K562 (cell line): ENCODE data around the gene LRRC4B. TPM values are rescaled to one million over a fixed set of nuclear protein-coding genes. Genes with fewer than 3 reads are reported as not detected.

Experiments
- BRD9 ChIP-seq: fragments of 450-650 bp; IDR thresholded peaks from 2 replicates; pipeline ENCODE4 v1.6.1; 2018; ENCODE audit warnings: low read depth; ENCODE audit not compliant: partially characterized antibody
- CBFB ChIP-seq: sonication (generic); formaldehyde crosslinking; IDR thresholded peaks from 2 replicates; pipeline ENCODE4 v1.4.0; 2020; ENCODE audit warnings: mild to moderate bottlenecking, missing genetic modification reagents
- CREBBP ChIP-seq: IDR thresholded peaks from one replicate; pipeline ENCODE4 v1.6.1; 2012; ENCODE audit warnings: low read depth, mild to moderate bottlenecking, control low read depth, inconsistent platforms, low read length
- ETV5 ChIP-seq: sonication (generic); formaldehyde crosslinking; IDR thresholded peaks from 2 replicates; pipeline ENCODE4 v1.4.0; 2020; ENCODE audit warnings: low read depth, mild to moderate bottlenecking, missing genetic modification reagents
- FOXJ3 ChIP-seq: sonication (generic); formaldehyde crosslinking; IDR thresholded peaks from 2 replicates; pipeline ENCODE4 v1.4.0; 2020; ENCODE audit warnings: mild to moderate bottlenecking, missing genetic modification reagents
- FOXK2 ChIP-seq, 2 experiments: fragments of 450-650 bp; IDR thresholded peaks in 1 of 2; conservative IDR thresholded peaks in 1 of 2; 2 replicates each; pipeline ENCODE4 v1.6.1; 2016; ENCODE audit warnings: low read depth in 2 of 2, mild to moderate bottlenecking in 1 of 2
- HDAC8 ChIP-seq: fragments of 450-650 bp; IDR thresholded peaks from 2 replicates; pipeline ENCODE4 v1.6.1; 2016; ENCODE audit warnings: mild to moderate bottlenecking, missing genetic modification characterization, moderate library complexity, missing compliant biosample characterization
- HIVEP1 ChIP-seq: fragments of 250-450 bp; sonication (Bioruptor Pico); IDR thresholded peaks from 2 replicates; pipeline ENCODE4 v1.4.0; 2020; ENCODE audit warnings: mild to moderate bottlenecking
- MED1 ChIP-seq: sonication (generic); formaldehyde crosslinking; IDR thresholded peaks from 2 replicates; pipeline ENCODE4 v1.8.1; 2023; ENCODE audit warnings: missing genetic modification reagents, borderline replicate concordance
- MEIS2 ChIP-seq: fragments of 450-650 bp; IDR thresholded peaks from 2 replicates; pipeline ENCODE4 v1.6.1; 2014; ENCODE audit warnings: mild to moderate bottlenecking; ENCODE audit not compliant: partially characterized antibody
- MYBL2 ChIP-seq, 2 experiments: fragments of 450-650 bp in 1 of 2; sonication (generic) in 1 of 2; formaldehyde crosslinking in 1 of 2; IDR thresholded peaks; 2 replicates each; pipeline versions ENCODE4 v1.6.1 to v1.8.1; 2017 to 2022; ENCODE audit warnings: borderline replicate concordance in 1 of 2, inconsistent platforms in 1 of 2, low read depth in 1 of 2, mild to moderate bottlenecking in 1 of 2, missing genetic modification reagents in 1 of 2, moderate library complexity in 1 of 2
- PRPF4 ChIP-seq: fragments of 200-400 bp; formaldehyde crosslinking; IDR thresholded peaks from one replicate; pipeline ENCODE4 v1.6.1; 2017; ENCODE audit warnings: low read length, low read depth, mild to moderate bottlenecking; ENCODE audit not compliant: insufficient read depth, poor library complexity, severe bottlenecking
- YBX1 ChIP-seq: fragments of 450-650 bp; IDR thresholded peaks from 2 replicates; pipeline ENCODE4 v1.7.1; 2016; ENCODE audit warnings: mild to moderate bottlenecking
- ZKSCAN8 ChIP-seq: fragments of 200-800 bp; sonication (Bioruptor generic); IDR thresholded peaks from 2 replicates; pipeline ENCODE4 v1.6.1; 2016; ENCODE audit warnings: missing genetic modification characterization, missing compliant biosample characterization
- ZNF644 ChIP-seq: fragments of 200-800 bp; sonication (Bioruptor generic); IDR thresholded peaks from 2 replicates; pipeline ENCODE4 v1.6.1; 2016; ENCODE audit warnings: low read depth, missing genetic modification characterization, missing compliant biosample characterization
- ZNF764 ChIP-seq: fragments of 250-450 bp; sonication (Bioruptor Pico); IDR thresholded peaks from 2 replicates; pipeline ENCODE4 v1.4.0; 2020; ENCODE audit warnings: low read depth, mild to moderate bottlenecking, moderate library complexity
- polyA plus RNA-seq, 8 experiments: library from polyadenylated mRNA; depleted of rRNA in 4 of 8; stranded (reverse) in 5 of 8; unstranded in 3 of 8; fragments of >200 nt; fragmentation: Nextera tagmentation in 2 of 8; fragmentation: Illumina TruSeq in 1 of 8; extraction: Ambion mirVana in 2 of 8; extraction: Trizol in 1 of 8; gene quantifications; 2 replicates each; pipeline versions ENCODE4 v1.2.1 to v1.2.3, GENCODE V29; 2011 to 2014; ENCODE audit warnings: inconsistent platforms in 1 of 8, missing spikeins in 1 of 8
- total RNA-seq, 7 experiments: library from RNA; depleted of rRNA in 6 of 7; stranded (reverse); fragments of >200 nt in 6 of 7; fragmentation: Illumina TruSeq in 2 of 7; extraction: Trizol in 2 of 7; gene quantifications; 2 replicates each; pipeline versions ENCODE4 v1.2.1 to v1.2.3, GENCODE V29; 2011 to 2021; ENCODE audit warnings: low replicate concordance in 1 of 7
- TF ChIP-seq, protein P1 (sequence below): sonication (generic); formaldehyde crosslinking; IDR thresholded peaks from 2 replicates; pipeline ENCODE4 v1.8.1; 2023; ENCODE audit warnings: mild to moderate bottlenecking, missing genetic modification reagents
- TF ChIP-seq, protein P2 (sequence below): sonication (generic); formaldehyde crosslinking; IDR thresholded peaks from 2 replicates; pipeline ENCODE4 v1.8.1; 2022; ENCODE audit warnings: missing genetic modification reagents
- TF ChIP-seq, protein P3 (sequence below): fragments of 450-650 bp; IDR thresholded peaks from 2 replicates; pipeline ENCODE4 v1.6.1; 2018; ENCODE audit warnings: mild to moderate bottlenecking, low read depth; ENCODE audit not compliant: partially characterized antibody

Gene LRRC4B
- total and polyA plus RNA-seq, 9 of the 15 experiments (the other 6 are each of a cell fraction or from before 2014, with no cell fraction given) = 0.18 to 9.6 (median 2.9) TPM; not detected in 2

DNA sequence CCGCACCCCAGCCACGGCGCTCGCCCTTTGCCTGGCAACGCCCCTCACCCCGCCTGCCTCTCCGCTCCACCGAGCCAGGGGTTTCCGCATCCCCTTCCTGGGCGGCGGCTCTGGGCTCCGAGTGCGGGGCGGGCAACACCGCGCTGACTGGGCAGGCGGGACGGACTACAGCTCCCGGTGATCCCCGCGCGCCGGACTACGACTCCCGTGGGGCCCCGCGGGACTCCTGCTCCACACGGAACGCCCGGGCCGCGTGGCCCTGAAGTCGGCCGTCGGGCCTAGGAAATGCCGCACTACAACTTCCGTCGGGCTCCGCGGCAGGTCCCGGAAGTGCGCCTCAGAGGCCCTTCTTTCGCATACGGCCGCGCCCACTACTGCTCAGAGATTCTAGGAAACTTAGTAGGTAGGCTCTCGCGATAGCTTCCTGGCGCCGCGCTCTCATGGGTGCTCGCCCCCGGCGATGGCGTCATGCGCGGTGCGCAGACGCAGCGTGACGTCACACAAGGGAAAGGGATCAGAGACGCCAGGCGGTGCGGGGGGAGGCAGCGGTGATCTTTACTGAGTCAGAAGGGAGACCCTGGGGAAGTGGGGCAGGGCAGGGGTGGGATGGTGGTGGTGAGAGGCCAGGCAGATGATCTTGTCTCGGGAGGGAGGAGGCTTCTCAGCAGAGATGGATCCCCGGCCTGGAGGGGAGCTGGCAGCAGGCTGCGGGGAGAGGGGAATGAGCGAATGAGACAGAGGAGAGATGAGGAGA lies 57.0 kb downstream of the LRRC4B start, which contains the start of gene JOSD2 (continued):
- TF ChIP-seq, protein P1, sequence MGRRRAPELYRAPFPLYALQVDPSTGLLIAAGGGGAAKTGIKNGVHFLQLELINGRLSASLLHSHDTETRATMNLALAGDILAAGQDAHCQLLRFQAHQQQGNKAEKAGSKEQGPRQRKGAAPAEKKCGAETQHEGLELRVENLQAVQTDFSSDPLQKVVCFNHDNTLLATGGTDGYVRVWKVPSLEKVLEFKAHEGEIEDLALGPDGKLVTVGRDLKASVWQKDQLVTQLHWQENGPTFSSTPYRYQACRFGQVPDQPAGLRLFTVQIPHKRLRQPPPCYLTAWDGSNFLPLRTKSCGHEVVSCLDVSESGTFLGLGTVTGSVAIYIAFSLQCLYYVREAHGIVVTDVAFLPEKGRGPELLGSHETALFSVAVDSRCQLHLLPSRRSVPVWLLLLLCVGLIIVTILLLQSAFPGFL (CRISPR knock-in tag) = no peak
- TF ChIP-seq HDAC8 (peak; percentile 41; the same call in 1 of the 2 replicates), ZNF644 (tag) (peak; percentile 72; the same call in 1 of the 2 replicates), YBX1 (no peak), CREBBP (no peak), MED1 (no peak), MYBL2 (IDR thresholded peaks at IDR 0.05; ENCODE audit: low read depth) (no peak), MYBL2 (CRISPR knock-in tag; IDR thresholded peaks at IDR 0.05; ENCODE audit: borderline replicate concordance) (no peak), PRPF4 (no peak), CBFB (CRISPR knock-in tag) (no peak), BRD9 (no peak), ZKSCAN8 (no peak), ZNF764 (CRISPR knock-in tag) (no peak), ETV5 (CRISPR knock-in tag) (peak; percentile 88; the same call in 1 of the 2 replicates), FOXJ3 (CRISPR knock-in tag) (no peak), FOXK2 (conservative IDR thresholded peaks at IDR 0.05 in 1 of 2, IDR thresholded peaks at IDR 0.05 in 1 of 2; ENCODE audit: low read depth in 2 of 2) (0 out of 4 replicates have a peak, but pooled peaks of 1 of the 2 experiments have one; percentile 34), HIVEP1 (CRISPR knock-in tag) (no peak), MEIS2 (no peak)
- TF ChIP-seq, protein P2, sequence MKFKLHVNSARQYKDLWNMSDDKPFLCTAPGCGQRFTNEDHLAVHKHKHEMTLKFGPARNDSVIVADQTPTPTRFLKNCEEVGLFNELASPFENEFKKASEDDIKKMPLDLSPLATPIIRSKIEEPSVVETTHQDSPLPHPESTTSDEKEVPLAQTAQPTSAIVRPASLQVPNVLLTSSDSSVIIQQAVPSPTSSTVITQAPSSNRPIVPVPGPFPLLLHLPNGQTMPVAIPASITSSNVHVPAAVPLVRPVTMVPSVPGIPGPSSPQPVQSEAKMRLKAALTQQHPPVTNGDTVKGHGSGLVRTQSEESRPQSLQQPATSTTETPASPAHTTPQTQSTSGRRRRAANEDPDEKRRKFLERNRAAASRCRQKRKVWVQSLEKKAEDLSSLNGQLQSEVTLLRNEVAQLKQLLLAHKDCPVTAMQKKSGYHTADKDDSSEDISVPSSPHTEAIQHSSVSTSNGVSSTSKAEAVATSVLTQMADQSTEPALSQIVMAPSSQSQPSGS = no peak
- TF ChIP-seq, protein P3, sequence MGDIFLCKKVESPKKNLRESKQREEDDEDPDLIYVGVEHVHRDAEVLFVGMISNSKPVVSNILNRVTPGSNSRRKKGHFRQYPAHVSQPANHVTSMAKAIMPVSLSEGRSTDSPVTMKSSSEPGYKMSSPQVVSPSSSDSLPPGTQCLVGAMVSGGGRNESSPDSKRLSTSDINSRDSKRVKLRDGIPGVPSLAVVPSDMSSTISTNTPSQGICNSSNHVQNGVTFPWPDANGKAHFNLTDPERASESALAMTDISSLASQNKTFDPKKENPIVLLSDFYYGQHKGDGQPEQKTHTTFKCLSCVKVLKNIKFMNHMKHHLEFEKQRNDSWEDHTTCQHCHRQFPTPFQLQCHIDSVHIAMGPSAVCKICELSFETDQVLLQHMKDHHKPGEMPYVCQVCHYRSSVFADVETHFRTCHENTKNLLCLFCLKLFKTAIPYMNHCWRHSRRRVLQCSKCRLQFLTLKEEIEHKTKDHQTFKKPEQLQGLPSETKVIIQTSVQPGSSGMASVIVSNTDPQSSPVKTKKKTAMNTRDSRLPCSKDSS = no peak
